GM10266 (cell line): ENCODE results near the gene C3orf70.

Source experiments
- DNase-seq: peaks from one replicate; pipeline ENCODE4 v3.0.0; 2012; ENCODE audit errors: extremely low spot score
- TF ChIP-seq, protein P1 (sequence below): IDR thresholded peaks from 2 replicates; pipeline ENCODE4 v1.5.1; 2012; ENCODE audit warnings: mild to moderate bottlenecking, low read depth; ENCODE audit not compliant: control insufficient read depth, insufficient read depth; ENCODE audit errors: missing control alignments

C3orf70 gene

DNA sequence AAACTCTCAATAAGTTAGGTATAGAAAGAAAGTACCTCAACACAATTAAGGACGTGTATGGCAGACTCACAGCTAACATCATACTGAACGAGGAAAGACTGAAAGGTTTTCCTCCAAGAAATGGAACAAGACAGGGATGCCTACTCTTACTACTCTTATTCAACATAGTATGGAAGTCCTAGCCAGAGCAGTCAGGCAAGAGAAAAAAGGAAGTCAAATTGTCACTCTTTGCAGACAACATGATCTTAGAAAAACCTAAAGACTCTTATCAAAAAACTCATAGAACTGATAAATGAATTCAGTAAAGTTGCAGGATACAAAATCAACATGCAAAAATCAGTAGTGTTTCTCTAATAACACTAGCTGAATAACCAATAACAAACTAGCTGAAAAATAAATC lies 96.0 kb downstream of the C3orf70 start:
- TF ChIP-seq, protein P1, sequence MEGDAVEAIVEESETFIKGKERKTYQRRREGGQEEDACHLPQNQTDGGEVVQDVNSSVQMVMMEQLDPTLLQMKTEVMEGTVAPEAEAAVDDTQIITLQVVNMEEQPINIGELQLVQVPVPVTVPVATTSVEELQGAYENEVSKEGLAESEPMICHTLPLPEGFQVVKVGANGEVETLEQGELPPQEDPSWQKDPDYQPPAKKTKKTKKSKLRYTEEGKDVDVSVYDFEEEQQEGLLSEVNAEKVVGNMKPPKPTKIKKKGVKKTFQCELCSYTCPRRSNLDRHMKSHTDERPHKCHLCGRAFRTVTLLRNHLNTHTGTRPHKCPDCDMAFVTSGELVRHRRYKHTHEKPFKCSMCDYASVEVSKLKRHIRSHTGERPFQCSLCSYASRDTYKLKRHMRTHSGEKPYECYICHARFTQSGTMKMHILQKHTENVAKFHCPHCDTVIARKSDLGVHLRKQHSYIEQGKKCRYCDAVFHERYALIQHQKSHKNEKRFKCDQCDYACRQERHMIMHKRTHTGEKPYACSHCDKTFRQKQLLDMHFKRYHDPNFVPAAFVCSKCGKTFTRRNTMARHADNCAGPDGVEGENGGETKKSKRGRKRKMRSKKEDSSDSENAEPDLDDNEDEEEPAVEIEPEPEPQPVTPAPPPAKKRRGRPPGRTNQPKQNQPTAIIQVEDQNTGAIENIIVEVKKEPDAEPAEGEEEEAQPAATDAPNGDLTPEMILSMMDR, result no peak
- DNase-seq, result no peak

DNA sequence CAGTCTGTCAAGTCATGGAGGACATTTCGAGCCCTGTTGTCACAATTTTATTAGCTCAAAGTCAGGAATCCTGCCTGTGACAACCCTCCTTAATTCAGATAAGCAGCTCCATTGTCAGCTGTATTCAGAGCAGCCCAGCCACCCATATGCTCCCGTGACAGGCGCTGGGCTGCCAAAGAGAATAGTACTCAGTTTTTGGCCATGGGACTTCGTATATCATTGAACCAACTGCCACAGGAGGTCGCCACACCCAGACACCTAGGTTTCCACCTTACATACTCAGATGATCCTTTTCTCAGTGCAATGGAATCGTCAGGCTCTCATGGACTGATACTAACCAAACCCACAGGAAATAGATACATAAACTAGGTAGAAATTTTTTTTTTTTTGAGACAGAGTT lies 100.2 kb downstream of the C3orf70 start:
- TF ChIP-seq, protein P1, result no peak
- DNase-seq, result no peak

DNA sequence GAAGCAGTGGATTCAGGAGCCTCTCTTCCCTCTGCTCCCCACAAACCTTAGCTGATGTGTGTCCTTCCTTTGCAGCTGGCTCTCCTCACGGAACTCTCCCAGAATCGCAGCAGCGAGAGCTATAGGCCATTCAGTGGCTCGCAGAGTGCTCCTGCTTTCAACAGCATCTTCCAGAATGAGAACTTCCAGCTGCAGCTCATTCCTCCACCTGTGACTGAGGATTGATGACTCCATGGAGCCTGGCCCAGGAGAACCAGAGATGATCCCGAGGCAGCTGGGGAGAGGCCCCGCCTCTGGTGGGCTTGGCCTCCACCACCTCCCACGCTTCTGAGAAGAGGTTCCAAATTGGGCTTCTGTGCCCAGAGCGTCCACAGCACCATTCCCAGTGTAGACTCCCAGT lies 101.1 kb downstream of the C3orf70 start:
- no peak for DNase-seq

DNA sequence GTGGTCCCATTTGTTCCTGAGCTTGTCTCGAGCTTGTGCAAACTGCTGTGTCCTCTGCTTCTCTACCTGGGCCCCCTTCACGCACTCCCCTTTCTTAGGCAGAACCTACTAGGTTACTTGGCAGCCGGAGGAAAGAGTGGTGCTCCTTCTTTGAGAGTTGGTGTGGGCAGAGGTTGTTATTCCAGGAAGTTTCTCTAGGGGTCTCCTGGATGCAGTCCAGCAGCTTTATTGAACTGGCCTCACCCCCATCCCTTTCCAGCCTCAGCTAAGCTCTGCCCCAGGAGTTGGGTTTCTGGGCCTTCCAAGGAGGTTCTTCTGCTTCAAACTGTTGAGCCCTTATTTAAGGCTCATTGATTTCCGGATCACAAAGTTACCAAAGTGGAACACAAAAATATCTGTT lies 103.2 kb downstream of the C3orf70 start:
- no peak for DNase-seq
- TF ChIP-seq, protein P1, result no peak

More for the DNA sequence above, 101.1 kb downstream of the C3orf70 start:
- TF ChIP-seq, protein P1, result no peak

DNA sequence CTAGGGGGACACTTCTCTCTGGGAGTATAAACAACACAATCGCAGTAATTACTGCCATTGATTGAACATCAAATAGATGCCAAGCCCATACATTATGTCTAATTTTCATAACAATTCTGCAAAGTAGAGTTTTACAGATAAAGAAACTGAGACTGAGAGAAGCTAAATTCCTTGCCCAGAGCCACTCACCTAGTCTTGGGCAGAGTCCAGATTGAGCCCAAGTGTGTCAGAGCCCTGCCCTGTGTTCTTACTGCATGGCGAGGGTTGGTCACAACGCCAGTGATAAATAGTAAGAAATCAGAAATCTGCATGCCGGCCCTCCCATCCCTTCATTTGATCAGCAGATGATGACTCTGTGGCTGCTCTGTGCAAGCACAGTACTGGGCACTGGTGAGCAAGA lies 106.3 kb downstream of the C3orf70 start:
- TF ChIP-seq, protein P1, result no peak
- no peak for DNase-seq

DNA sequence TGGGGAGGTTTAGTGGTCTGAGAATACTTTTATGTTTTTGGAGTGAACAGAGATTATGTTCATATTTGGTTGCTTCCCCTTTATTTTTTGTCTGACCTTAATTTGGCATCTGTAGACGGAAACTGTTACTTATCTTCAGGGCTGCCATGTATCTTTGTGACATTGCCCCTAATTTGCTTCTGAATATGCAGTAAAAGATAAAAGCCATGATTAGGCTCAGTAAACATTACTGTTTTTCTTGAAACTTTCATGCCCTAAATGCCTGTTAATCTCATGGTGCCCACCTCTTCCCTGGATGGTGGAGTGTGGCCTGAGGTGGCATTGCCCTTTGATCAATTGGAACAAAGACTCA lies 106.7 kb downstream of the C3orf70 start:
- no peak for DNase-seq
- TF ChIP-seq, protein P1, result no peak

DNA sequence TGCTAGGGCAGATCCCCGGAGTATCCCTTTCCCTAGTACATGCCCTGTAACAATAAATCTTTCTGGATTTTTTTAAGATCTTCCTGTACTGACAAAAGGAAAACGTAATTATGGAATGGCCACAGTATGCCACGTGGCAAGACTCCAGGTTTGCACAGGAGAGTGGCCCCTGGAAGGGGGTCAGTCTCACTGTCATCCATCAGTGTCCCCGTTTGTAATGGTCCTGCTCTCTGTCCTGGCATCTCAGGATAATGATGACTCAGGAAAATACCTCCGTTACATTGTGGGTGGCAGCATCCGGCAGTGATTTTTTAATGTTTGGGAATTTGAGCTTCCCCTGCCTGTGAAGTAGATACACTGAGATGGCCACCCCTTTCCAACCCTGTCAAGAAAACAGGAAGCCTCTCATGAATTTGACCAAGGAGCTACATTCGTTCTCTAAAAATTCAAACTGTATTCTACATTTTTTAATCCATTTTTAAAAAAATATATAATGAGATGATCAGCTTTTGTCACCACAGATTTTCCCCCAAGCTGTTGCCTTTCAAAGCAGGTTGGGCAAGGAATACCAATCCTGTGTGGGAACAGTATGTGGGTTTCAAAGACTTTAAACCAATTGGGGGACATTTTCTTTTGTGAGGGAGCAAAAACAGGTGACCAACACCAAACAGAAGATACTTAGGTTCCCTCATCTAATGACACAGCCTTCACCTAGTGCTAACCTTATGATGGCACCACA lies 110.4 kb downstream of the C3orf70 start:
- DNase-seq, result no peak
- TF ChIP-seq, protein P1, result no peak
